Measurements from ENCODE around the gene CDSN.

CDSN gene

GRCh38 chr6:31144296-31144969, 24.2 kb upstream of the CDSN start:
- no peak for DNase-seq

GRCh38 chr6:31143148-31143547, 22.9 kb upstream of the CDSN start:
- DNase-seq, result no peak

- no peak for DNase-seq
Observed at GRCh38 chr6:31142361-31142761, 22.1 kb upstream of the CDSN start.

GRCh38 chr6:31140643-31141042, 20.4 kb upstream of the CDSN start:
- DNase-seq, result no peak

- no peak for DNase-seq
Observed at GRCh38 chr6:31139599-31139998, 19.4 kb upstream of the CDSN start.

GRCh38 chr6:31138982-31139381, 18.7 kb upstream of the CDSN start, which contains the start of gene PSORS1C2:
Gene PSORS1C2, minus strand, starts transcription at chr6:31139066. Its CDS starts 40 bp downstream, at chr6:31139026.
- no peak for DNase-seq

GRCh38 chr6:31135710-31136109, 15.5 kb upstream of the CDSN start:
- DNase-seq, result no peak

- DNase-seq, result no peak
Observed at GRCh38 chr6:31132806-31133205, 12.6 kb upstream of the CDSN start.

- DNase-seq, result no peak
Observed at GRCh38 chr6:31131595-31131994, 11.3 kb upstream of the CDSN start.

- no peak for DNase-seq
Observed at GRCh38 chr6:31130751-31131150, 10.5 kb upstream of the CDSN start.

GRCh38 chr6:31129130-31129529, 8.9 kb upstream of the CDSN start:
- DNase-seq, result no peak

GRCh38 chr6:31128093-31128676, 7.9 kb upstream of the CDSN start:
- DNase-seq, result peak; percentile 77

GRCh38 chr6:31126396-31127175, 6.3 kb upstream of the CDSN start:
- DNase-seq, result no peak

- no peak for DNase-seq
Observed at GRCh38 chr6:31125586-31126363, 5.5 kb upstream of the CDSN start.

GRCh38 chr6:31125162-31125561, 4.9 kb upstream of the CDSN start:
- DNase-seq, result no peak

- no peak for DNase-seq
Observed at GRCh38 chr6:31122791-31123706, 2.8 kb upstream of the CDSN start.

- no peak for DNase-seq
Observed at GRCh38 chr6:31121131-31121790, 1.0 kb upstream of the CDSN start.

GRCh38 chr6:31118178-31118577, 2.1 kb downstream of the CDSN start:
- no peak for DNase-seq

- no peak for DNase-seq
Observed at GRCh38 chr6:31116661-31117385, 3.4 kb downstream of the CDSN start.

GRCh38 chr6:31115941-31116560, 4.2 kb downstream of the CDSN start:
- no peak for DNase-seq

Data from CD4-positive, alpha-beta T cell treated with Interleukin-10 for 1 hour (primary cell).